Measurements from ENCODE around the gene MEIKIN.

Gene MEIKIN

GRCh38 chr5:131945551-131946168 lies at the start of gene MEIKIN:
MEIKIN (minus strand) TSS chr5:131945663; CDS start chr5:131945505, 158 bp downstream.
- no peak for DNase-seq

- DNase-seq, result no peak
Measured at GRCh38 chr5:131994533-131995226, 49.2 kb upstream of the MEIKIN start.

GRCh38 chr5:131994090-131994489 lies 48.6 kb upstream of the MEIKIN start:
- no peak for DNase-seq

GRCh38 chr5:131993676-131994075 lies 48.2 kb upstream of the MEIKIN start:
- no peak for DNase-seq

GRCh38 chr5:131992370-131992769 lies 46.9 kb upstream of the MEIKIN start:
- DNase-seq, result no peak

GRCh38 chr5:131991593-131992324 lies 46.3 kb upstream of the MEIKIN start:
- DNase-seq, result no peak

- DNase-seq, result no peak
Measured at GRCh38 chr5:131990716-131991115, 45.3 kb upstream of the MEIKIN start.

GRCh38 chr5:131988601-131989000 lies 43.1 kb upstream of the MEIKIN start:
- DNase-seq, result no peak

GRCh38 chr5:131987251-131987650 lies 41.8 kb upstream of the MEIKIN start:
- no peak for DNase-seq

GRCh38 chr5:131986161-131986912 lies 40.9 kb upstream of the MEIKIN start:
- DNase-seq, result no peak

- DNase-seq, result no peak
Measured at GRCh38 chr5:131984956-131985665, 39.6 kb upstream of the MEIKIN start.

- DNase-seq, result no peak
Measured at GRCh38 chr5:131983244-131983771, 37.8 kb upstream of the MEIKIN start.

- DNase-seq, result no peak
Measured at GRCh38 chr5:131981516-131981915, 36.1 kb upstream of the MEIKIN start.

GRCh38 chr5:131980696-131981095 lies 35.2 kb upstream of the MEIKIN start:
- DNase-seq, result no peak

- DNase-seq, result no peak
Measured at GRCh38 chr5:131979816-131980215, 34.4 kb upstream of the MEIKIN start.

GRCh38 chr5:131977212-131977604 lies 31.7 kb upstream of the MEIKIN start:
- no peak for DNase-seq

- no peak for DNase-seq
Measured at GRCh38 chr5:131976414-131977211, 31.1 kb upstream of the MEIKIN start.

GRCh38 chr5:131974956-131975726 lies 29.7 kb upstream of the MEIKIN start:
- no peak for DNase-seq

- DNase-seq, result no peak
Measured at GRCh38 chr5:131974622-131974955, 29.1 kb upstream of the MEIKIN start.

- no peak for DNase-seq
Measured at GRCh38 chr5:131974016-131974415, 28.6 kb upstream of the MEIKIN start.

Data from cerebellar nuclear complex (tissue), 1 donor.